Breast epithelium (tissue), 4 donors: ENCODE data around the gene INS. TPM values are rescaled to one million over a fixed set of nuclear protein-coding genes. Genes with fewer than 3 reads are reported as not detected.

Experiments used
- DNase-seq, 2 donors: peaks; one replicate each; pipeline ENCODE4 v3.0.0-alpha.2; 2019; ENCODE audit warnings: low spot score in 2 of 2
- H3K27ac ChIP-seq, 2 donors: fragments of 200-600 bp; sonication (generic) in 1 of 2; one replicate each; pipeline ENCODE4 v1.5.1; 2016 to 2019; ENCODE audit warnings: mild to moderate bottlenecking in 1 of 2
- H3K27me3 ChIP-seq, 2 donors: fragments of 200-600 bp; sonication (generic) in 1 of 2; one replicate each; pipeline versions ENCODE4 v1.5.1 to v1.6.0; 2017 to 2019; ENCODE audit warnings: control low read depth in 1 of 2, mild to moderate bottlenecking in 1 of 2
- H3K36me3 ChIP-seq: fragments of 200-600 bp; one replicate; pipeline ENCODE4 v1.5.1; 2019
- H3K4me1 ChIP-seq, 2 donors: fragments of 200-600 bp; sonication (generic); one replicate each; pipeline ENCODE4 v1.5.1; 2016 to 2019; ENCODE audit warnings: control low read depth in 1 of 2
- H3K4me3 ChIP-seq, 3 donors: fragments of 200-600 bp; sonication (generic); 1 replicate in 2 of 3; 2 replicates in 1 of 3; pipeline ENCODE4 v1.5.1; 2016 to 2019; ENCODE audit warnings: mild to moderate bottlenecking in 3 of 3, moderate library complexity in 2 of 3
- H3K9me3 ChIP-seq, 2 donors: fragments of 200-600 bp; sonication (generic) in 1 of 2; one replicate each; pipeline ENCODE4 v1.5.1; 2016 to 2019; ENCODE audit warnings: control low read depth in 1 of 2
- POLR2A ChIP-seq: fragments of 450-650 bp; IDR thresholded peaks from one replicate; pipeline ENCODE4 v1.6.1; 2016; ENCODE audit warnings: antibody characterized with exemption, mild to moderate bottlenecking, moderate library complexity
- POLR2AphosphoS5 ChIP-seq, 3 donors: sonication (generic); formaldehyde crosslinking; IDR thresholded peaks; one replicate each; pipeline ENCODE4 v1.6.1; 2017; ENCODE audit warnings: antibody characterized with exemption in 3 of 3
- intact Hi-C: fragments of 100-400 bp; cut with DNase I; formaldehyde crosslinking; loops from one replicate; pipeline ENCODE4 v1.15.1; 2023; ENCODE audit warnings: low total_unique reads
- total RNA-seq, 3 donors: library from RNA; depleted of rRNA; stranded (reverse); fragments of >200 nt; gene quantifications; one replicate each; pipeline ENCODE4 v1.1.0, GENCODE V29; 2016
- TF ChIP-seq, protein P1 (sequence below), 3 donors: fragments of 450-650 bp; IDR thresholded peaks; one replicate each; pipeline ENCODE4 v1.5.1; 2016 to 2017; ENCODE audit warnings: antibody characterized with exemption in 3 of 3, mild to moderate bottlenecking in 3 of 3, moderate library complexity in 3 of 3

INS gene
- total RNA-seq, 3 donors from 2014 or later, result not detected

DNA sequence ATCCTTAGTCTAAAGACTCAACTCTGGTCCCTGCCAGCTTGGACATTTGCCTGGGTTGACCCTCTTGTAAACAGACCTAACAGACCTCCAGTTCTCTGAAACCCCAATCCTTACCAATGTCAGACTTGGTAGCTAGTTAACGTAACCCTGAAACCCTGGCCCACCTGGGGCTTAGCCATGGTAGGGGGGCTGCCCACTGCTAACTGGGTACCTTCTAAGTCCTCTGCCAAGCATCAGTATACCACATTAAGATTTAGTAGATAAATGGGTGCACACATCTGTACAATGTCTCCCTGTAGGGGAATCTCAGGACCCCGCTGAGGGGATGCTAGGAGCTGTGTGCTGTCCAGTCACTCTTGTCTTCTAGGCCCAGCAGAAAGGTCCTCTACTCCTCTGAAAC lies 40.5 kb upstream of the INS start:
- no peak for DNase-seq
- intact Hi-C loops, result no loop called here
- H3K27ac ChIP-seq, result peak overlapping the region; percentile 85 to 91
- TF ChIP-seq POLR2AphosphoS5 (IDR thresholded peaks at IDR 0.05), result no peak
- TF ChIP-seq, protein P1, sequence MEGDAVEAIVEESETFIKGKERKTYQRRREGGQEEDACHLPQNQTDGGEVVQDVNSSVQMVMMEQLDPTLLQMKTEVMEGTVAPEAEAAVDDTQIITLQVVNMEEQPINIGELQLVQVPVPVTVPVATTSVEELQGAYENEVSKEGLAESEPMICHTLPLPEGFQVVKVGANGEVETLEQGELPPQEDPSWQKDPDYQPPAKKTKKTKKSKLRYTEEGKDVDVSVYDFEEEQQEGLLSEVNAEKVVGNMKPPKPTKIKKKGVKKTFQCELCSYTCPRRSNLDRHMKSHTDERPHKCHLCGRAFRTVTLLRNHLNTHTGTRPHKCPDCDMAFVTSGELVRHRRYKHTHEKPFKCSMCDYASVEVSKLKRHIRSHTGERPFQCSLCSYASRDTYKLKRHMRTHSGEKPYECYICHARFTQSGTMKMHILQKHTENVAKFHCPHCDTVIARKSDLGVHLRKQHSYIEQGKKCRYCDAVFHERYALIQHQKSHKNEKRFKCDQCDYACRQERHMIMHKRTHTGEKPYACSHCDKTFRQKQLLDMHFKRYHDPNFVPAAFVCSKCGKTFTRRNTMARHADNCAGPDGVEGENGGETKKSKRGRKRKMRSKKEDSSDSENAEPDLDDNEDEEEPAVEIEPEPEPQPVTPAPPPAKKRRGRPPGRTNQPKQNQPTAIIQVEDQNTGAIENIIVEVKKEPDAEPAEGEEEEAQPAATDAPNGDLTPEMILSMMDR (IDR thresholded peaks at IDR 0.05), result no peak
- no peak for TF ChIP-seq POLR2A
- no peaks in the 10 kb centered on the region for H3K36me3 ChIP-seq
- H3K27me3 ChIP-seq, result no peaks in the 10 kb centered on the region
- H3K4me3 ChIP-seq, result no peak overlapping the region
- H3K4me1 ChIP-seq, result peaks cover 0 to 5% of the 10 kb centered on the region in 2 donors
- no peaks in the 10 kb centered on the region for H3K9me3 ChIP-seq

DNA sequence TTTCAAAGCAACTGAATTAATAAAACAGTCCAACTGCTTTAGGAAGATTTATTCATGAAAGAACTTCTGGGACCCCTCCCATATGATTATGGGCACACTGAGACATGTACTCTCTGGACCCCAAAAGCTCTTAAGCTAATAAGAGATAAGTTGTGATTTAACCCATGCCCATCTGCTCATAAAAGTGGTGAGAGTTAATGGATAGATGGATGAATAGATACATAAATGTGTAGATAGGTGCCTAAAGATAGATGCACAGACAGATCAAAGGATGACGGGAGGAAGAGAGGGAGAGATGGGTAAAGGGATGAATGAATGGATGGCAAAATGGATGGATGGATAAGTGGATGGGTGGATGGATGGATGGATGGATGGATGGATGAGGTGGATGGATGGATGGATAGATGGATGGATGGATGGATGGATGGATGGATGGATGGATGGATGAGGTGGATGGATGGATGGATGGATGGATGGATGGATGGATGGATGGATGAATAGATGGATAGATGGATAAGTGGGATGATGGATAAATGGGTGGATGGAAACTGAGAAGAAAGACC lies 40.0 kb upstream of the INS start:
- intact Hi-C loops, result no loop called here
- TF ChIP-seq POLR2AphosphoS5 (IDR thresholded peaks at IDR 0.05) (no peak), POLR2A (no peak)
- TF ChIP-seq, protein P1 (IDR thresholded peaks at IDR 0.05), result no peak
- Histone ChIP-seq H3K27ac (no peak overlapping the region), H3K4me1 (peaks cover 0 to 5% of the 10 kb centered on the region in 2 donors), H3K27me3 (no peaks in the 10 kb centered on the region), H3K4me3 (no peak overlapping the region), H3K36me3 (no peaks in the 10 kb centered on the region), H3K9me3 (no peaks in the 10 kb centered on the region)
- no peak for DNase-seq

DNA sequence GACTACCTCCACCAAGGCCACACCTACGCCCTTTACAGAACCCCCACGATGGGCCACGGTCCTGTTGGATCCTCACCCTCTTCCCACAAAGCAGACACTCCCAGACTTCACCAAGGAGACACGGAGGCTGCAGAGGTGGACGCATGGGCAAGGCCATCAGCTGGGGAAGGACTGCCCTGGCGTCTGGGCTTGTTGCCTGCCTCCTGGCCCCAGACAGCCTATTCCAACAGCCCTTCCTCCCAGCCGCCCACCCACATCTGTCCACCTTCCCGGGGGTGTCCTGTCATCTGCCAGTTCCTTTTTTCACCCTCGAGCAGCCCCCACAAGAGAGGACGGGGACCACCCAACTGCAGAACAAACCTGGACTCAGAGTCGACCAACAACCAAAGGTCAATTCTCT lies 39.5 kb upstream of the INS start:
- intact Hi-C loops, result no loop called here
- H3K4me3 ChIP-seq, result no peak overlapping the region
- no peak for DNase-seq
- no peaks in the 10 kb centered on the region for H3K27me3 ChIP-seq
- no peaks in the 10 kb centered on the region for H3K36me3 ChIP-seq
- no peaks in the 10 kb centered on the region for H3K9me3 ChIP-seq
- TF ChIP-seq POLR2AphosphoS5 (IDR thresholded peaks at IDR 0.05) (no peak), POLR2A (no peak)
- TF ChIP-seq, protein P1 (IDR thresholded peaks at IDR 0.05), result no peak
- H3K4me1 ChIP-seq, result peaks cover 0 to 5% of the 10 kb centered on the region in 2 donors
- no peak overlapping the region for H3K27ac ChIP-seq

DNA sequence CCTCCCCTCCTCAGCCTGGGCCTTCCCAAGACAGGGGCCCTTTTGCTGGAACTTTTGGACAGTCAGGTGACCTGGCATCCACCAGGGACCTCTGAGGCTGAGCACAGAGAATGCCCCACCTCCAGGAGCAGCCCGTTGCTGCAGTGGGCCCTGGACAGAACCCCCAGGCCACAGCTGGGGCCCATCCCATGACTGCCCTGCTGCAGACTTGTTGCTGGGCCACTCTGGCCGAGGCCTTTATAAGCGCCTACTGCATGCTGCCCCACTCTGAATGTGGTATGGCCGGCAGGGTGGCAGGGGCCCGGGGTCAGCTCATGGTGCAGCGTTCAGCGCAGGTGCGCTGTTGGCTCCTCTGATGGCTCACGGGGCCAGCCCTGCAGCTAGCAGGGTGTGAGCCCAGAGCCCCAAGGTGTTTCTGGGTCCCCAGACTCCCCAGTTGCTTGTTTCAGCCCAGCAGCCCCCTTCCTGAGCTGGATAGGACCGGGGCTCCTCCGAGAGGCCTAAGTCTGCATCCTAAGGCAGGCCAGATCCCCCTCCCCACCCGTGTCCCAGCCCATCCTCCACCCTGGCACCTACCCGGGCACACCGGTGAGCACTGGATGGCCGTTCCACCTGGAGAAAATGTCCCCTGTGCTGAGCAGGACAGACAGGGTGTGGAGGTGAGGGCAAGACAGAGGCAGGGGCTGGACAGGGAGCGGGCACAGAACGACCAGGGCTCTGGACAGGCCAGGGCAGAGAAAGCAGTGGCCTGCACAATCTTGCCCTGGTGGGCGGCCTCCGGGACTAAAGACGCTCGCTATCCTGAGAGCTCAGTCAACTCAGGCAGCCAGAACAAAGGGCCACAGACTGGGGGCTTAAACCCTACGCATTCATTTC lies 38.7 kb upstream of the INS start:
- Histone ChIP-seq H3K4me3 (no peak overlapping the region), H3K27ac (no peak overlapping the region), H3K36me3 (no peaks in the 10 kb centered on the region), H3K4me1 (peaks cover 0 to 5% of the 10 kb centered on the region in 2 donors), H3K9me3 (no peaks in the 10 kb centered on the region), H3K27me3 (no peaks in the 10 kb centered on the region)
- TF ChIP-seq POLR2A (no peak), POLR2AphosphoS5 (IDR thresholded peaks at IDR 0.05) (no peak)
- TF ChIP-seq, protein P1 (IDR thresholded peaks at IDR 0.05), result no peak
- DNase-seq, result no peak
- intact Hi-C loops, result loop anchor here (5.0 kb wide), 2 partner anchors 98 to 223 kb away; no protein-coding TSS in a partner anchor
